Measurements from ENCODE around the gene SMYD2.

- no peak for TF ChIP-seq FOSL1 (IDR thresholded peaks at IDR 0.05; ENCODE audit: low read depth)
- TF ChIP-seq RAD21 (IDR thresholded peaks at IDR 0.05; ENCODE audit: low read depth) = no peak
- no peak for TF ChIP-seq CTCF (IDR thresholded peaks at IDR 0.05 in 2 of 3, conservative IDR thresholded peaks at IDR 0.05 in 1 of 3; ENCODE audit: borderline replicate concordance in 1 of 3, insufficient read depth in 1 of 3, low read depth in 2 of 3, low read length in 2 of 3)
Observed at GRCh38 chr1:214338212-214338611, 57.3 kb downstream of the SMYD2 start.
